Stimulated activated CD4-positive, alpha-beta T cell treated with anti-CD3 and anti-CD28 coated beads, Interleukin-12 subunit alpha, Interleukin-12 subunit beta, amount 100 ng/mL, for 48 hours (primary cell): ENCODE data around the gene ABHD8.

Source experiments
- DNase-seq, 3 donors: peaks; one replicate each; pipeline ENCODE4 v3.0.0-alpha.2; 2020; ENCODE audit warnings: low read depth in 2 of 3, low spot score in 1 of 3

Gene ABHD8, protein sequence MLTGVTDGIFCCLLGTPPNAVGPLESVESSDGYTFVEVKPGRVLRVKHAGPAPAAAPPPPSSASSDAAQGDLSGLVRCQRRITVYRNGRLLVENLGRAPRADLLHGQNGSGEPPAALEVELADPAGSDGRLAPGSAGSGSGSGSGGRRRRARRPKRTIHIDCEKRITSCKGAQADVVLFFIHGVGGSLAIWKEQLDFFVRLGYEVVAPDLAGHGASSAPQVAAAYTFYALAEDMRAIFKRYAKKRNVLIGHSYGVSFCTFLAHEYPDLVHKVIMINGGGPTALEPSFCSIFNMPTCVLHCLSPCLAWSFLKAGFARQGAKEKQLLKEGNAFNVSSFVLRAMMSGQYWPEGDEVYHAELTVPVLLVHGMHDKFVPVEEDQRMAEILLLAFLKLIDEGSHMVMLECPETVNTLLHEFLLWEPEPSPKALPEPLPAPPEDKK

DNA sequence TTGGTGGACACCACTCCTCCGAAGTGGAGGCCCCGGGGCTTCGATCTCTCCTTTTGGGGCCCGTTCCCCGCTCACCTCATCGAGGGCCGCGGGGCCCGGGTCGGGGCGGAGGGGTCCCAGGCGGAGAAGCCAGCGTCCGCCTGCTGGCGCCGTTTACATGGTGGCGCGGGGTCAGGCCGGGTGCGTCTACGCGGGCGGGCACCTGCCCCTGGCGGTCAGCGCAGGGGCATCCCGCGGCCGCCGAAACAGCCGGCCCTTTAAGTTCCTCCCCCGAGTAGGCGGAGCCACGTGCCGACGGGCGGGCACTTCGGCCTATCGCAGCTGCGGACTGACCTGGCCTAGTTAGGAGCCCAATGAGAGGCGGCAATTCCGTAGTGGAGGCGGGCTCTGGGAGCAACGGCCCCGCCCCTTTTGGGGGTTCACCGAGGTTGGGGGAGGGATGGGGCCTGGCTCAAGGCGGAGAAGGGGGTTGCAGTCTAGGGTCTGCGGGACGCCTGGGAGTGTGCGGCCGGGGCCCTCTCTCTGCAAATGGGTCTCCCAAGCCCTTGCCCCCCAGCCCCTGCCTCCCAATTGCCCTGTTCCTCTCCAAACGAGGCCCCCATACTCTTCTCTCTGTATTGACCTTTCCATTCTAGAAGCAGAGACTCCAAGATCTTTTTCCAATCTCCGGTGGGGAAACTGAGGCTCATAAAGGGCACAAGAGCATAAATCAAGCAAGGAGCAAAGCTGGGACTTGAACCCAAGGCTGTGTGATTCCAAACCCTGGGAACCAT lies at the start of gene ABHD8:
TSS of gene ABHD8 (minus strand) at position 259 of the 773 bp plus-strand sequence. CDS start 1,809 bp downstream, outside the sequence.
- peak; percentile 89 to 95 (median 93) for DNase-seq

DNA sequence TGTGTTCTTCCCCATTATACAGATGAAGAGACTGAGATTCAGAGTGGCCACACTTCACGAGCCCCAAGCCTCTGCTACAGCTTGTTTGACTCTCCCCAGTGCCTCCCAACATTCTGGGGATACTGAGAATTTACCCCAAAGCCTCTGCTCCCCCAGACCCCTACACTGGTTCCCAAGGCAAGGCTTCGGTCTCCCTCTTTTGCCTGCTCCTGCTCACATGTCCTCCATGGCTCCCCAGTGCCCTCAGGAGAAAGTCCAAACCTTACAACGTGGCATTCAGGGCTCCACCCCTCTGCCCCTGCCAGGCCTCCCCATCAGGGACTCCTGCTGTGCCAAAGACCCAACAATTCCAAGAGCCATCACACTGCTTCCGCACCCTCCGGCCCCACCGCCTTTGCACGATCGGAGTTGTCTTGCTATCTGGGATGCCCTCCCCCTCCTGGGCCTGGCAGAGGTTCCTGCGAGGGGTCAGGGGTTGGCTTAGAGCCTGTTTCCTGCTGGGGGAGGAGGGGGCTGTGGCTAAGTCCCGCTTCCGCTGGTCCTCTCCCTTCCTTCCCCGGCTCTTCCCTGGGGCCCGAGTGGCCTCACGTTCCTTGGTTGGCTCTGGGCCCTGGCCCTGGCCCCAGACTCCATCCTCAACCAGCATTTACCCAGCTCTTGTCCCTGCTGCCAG lies 49.5 kb upstream of the ABHD8 start:
- no peak for DNase-seq

DNA sequence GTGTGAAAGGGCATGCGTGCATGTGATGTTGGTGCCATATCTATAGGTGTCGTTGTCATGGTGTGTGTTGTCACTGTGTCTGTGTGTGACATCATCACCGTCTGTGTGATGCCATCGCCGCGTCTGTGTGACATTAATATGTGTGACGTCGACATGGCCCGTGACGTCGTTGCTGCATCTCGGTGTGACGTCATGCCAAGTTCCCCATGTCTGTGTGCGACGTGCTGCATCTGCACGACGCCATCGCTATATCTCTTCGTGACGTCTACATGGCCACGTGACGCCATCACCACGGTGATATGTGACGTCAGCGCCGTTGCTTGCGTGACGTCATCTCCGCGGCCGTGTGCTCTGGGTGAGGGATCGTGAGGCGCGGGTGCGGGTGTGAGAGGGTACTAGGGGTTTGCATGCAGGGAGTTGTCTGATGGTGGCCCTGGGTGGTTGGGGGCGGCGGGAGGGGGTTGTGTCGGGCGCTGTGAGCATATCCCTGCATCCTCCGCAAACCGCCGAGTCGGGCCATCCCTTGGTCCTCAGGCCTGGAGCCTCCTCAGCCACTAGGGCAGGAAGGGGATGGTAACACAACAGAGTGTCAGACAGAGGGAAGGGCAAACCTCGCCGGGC lies 48.7 kb upstream of the ABHD8 start:
- no peak for DNase-seq

DNA sequence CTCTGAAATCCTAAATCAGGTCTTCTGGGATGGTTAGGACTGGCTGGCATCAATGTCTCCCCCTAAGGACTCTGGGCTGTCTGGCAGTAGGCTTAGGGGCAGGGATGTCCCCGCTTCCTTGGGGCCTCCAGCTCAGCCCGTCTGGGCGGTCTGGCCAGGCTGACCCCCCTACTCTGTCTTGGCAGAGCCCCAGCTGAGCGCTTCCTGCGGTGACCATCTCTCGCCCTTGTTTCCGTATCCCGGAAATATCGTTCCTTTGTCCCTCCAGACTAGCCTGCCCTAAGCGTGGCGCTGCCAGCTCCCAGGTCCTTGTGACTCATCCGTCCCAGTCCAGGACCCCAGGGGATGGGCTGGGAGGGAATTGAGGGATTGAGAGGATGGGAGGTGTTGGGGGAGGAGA lies 45.5 kb upstream of the ABHD8 start:
- no peak for DNase-seq

DNA sequence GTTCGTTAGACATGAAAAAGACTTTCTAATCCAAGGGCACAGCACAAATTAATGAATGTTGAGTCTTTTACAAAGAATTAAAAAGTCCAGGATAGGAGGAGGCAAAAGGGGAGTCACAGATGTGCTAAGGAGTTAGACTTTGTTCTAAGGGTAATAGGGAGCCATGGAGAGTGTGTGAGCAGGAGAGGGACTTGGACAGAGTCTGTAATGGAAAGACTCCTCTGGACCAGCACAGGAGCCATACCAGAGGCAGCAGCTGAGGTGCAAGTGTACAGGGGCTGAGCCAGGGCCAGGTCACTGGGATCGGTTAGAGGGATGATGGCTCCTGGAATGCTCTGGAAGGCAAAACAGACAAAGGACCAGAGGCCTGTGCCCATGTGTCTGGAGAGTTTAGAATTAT lies 44.7 kb upstream of the ABHD8 start:
- no peak for DNase-seq

GRCh38 chr19:17347361-17347760 lies 44.1 kb upstream of the ABHD8 start:
- no peak for DNase-seq

GRCh38 chr19:17346109-17346671 lies 43.0 kb upstream of the ABHD8 start:
- peak; percentile 61 to 81 (median 74) for DNase-seq

GRCh38 chr19:17341845-17342244 lies 38.6 kb upstream of the ABHD8 start:
- no peak for DNase-seq

DNA sequence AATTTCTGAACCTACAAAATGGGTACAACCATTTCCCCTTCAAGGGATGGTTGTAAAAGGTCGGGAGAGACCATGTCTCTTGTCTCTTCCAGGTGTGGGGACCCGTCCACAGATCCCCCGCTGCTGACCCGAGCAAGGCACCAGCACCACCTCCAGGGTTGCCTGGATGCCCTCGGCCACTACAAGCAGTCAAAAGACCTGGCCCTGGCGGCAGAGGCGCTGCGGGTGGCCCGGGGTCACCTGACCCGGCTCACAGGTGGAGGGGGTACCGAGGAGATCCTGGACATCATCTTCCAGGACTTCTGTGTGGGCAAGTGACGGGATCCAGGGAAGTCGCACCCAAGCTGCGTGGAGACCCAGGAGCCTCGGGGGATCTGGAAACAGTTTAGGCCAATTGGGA lies 38.2 kb upstream of the ABHD8 start:
- DNase-seq, result no peak

DNA sequence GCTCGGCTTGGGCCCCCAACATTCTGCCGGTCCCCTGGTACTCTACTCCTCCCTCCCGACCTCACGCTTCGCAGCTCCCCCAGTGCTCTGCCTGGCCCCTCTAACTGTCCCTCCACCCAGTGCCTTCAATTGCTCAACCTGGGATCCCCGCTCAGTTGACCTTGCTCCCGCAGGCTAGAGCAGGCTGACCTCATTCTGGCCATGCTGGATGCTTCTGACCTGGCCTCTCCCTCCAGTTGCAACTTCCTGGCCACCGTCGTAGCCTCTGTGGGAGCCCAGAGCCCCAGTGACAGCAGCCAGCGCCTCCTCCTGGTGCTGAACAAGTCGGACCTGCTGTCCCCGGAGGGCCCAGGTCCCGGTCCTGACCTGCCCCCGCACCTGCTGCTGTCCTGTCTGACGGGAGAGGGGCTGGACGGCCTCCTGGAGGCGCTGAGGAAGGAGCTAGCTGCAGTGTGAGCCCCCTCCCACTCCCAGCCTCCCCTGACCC lies 37.7 kb upstream of the ABHD8 start:
- no peak for DNase-seq

DNA sequence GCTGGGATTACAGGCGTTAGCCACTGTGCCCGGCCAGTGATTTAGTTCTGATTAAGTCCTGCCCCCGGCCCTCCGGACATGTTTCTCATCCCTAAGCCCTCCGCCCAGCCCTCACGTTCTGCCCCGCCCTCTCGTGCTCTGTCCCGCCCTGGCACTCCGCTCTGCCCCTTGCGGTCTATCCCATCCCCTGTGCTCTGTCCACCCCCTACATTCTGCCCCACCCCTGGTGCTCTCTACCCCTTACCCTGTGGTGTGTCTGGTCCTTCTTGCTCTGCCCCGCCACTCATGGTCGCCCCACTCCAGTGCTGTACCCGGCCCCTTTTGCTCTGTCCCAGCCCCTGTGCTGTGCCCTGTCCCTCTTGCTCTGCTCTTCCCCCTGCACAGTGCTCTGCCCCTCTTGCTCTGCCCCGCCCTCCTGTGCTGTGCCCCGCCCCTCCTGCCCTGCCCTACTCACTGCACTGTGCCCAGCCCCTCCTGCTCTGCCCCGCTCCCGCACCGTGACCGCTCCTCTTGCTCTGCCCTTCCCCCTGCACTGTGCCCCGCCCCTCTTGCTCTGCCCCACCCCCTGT lies 37.2 kb upstream of the ABHD8 start:
- DNase-seq, result no peak

DNA sequence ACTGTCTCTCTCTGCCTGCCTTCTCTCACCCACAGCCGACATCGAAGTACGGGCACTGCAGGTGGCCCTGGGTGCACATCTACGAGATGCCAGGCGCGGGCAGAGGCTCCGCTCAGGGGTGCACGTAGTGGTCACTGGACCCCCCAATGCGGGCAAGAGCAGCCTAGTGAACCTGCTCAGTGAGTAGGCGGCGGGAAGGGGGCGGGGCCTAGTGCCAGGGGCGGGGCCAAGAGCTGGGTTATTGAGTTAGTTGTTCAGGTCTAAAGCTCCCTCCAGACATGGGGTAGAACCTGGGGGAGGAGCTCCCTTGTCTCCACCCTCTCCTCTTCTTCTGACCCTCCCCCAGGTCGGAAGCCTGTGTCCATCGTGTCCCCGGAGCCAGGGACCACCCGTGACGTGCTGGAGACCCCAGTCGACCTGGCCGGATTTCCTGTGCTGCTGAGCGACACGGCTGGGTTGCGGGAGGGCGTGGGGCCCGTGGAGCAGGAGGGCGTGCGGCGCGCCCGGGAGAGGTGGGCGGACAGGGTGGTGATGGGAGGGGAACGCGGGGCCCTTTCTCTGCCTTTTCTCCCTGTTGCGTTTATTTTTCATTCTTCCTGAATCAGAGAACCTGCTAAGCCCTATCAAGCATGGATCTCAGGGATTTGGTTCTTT lies 36.0 kb upstream of the ABHD8 start:
- DNase-seq, result peak in 2 of 3 donors; percentile 53 to 57

- no peak for DNase-seq
Measured at GRCh38 chr19:17338433-17339078, 35.3 kb upstream of the ABHD8 start.

DNA sequence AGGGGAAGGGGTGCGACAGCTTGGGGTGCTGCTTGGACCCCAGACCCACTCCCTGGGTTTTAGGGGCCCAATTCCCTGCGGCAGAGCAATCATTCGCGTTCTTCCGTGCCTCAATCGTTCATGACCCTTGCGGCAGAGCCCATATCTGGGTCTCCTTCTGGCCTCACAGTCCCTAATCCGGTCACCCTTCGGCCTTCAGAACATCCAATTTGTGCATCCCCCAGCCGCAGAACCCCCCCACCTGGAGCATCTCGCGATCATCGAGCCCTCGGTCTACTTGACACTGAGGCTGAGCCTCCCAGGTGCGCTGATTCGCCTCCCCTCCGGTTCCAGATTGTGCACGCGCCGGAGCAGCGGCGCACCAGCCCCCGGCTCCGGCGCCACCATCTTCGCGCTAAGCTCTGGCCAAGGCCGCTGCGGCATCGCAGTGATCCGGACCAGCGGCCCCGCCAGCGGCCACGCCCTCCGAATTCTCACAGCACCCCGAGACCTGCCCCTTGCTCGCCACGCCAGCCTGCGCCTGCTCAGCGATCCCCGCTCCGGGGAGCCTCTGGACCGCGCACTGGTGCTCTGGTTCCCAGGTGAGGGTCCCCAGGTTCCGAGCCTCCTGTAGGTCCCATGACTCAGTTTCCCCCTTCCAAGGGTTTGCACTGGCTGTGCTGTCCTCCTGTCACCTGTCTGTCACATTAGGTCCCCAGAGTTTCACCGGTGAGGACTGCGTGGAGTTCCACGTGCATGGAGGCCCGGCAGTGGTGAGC lies 34.6 kb upstream of the ABHD8 start:
- DNase-seq, result peak in 1 of 3 donors; percentile 19

GRCh38 chr19:17336872-17337674 lies 33.8 kb upstream of the ABHD8 start, which contains the start of gene GTPBP3:
GTPBP3 (plus strand) TSS chr19:17337553; CDS start chr19:17337612, 59 bp downstream.
- peak; percentile 94 to 96 (median 94) for DNase-seq

DNA sequence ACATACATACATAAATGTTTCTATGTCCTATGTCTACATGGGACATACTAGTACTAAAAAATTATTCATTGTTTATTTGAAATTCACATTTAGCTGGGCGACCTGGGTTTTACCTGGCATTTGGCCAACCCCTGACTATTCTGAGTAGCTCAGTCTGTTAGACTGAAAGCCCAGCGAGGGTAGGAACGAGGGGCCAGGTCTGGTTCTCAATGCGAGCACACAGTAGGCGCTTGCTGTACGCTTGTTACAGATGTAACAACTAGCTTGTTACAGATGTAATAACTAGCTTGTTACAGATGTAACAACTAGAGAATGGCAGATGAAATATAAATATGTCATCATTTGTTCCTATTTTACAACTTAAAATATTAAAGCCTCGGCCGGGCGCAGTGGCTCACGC lies 32.4 kb upstream of the ABHD8 start:
- DNase-seq, result no peak
